Immature natural killer cell (primary cell): ENCODE data around the gene ERI2. TPM values are rescaled to one million over a fixed set of nuclear protein-coding genes. Genes with fewer than 3 reads are reported as not detected.
"Not testable (repeated sequence)": the region's sequence is repeated elsewhere in the genome, so short reads cannot be mapped to it uniquely, and the experiment has no call there.

ENCODE experiments used
- DNase-seq, 3 donors: peaks; one replicate each; pipeline ENCODE4 v3.0.0; 2022; ENCODE audit warnings: mixed read lengths in 1 of 3
- H3K27ac Mint-ChIP-seq, 6 donors: one replicate each; pipeline ENCODE4 v1.8.0; 2020; ENCODE audit warnings: mixed read lengths in 6 of 6, mild to moderate bottlenecking in 5 of 6, inconsistent platforms in 4 of 6, moderate library complexity in 3 of 6
- H3K27me3 Mint-ChIP-seq, 3 donors: one replicate each; pipeline ENCODE4 v1.8.0; 2020 to 2021; ENCODE audit warnings: low read depth in 3 of 3, mild to moderate bottlenecking in 3 of 3, mixed read lengths in 3 of 3, moderate library complexity in 3 of 3, inconsistent platforms in 1 of 3
- H3K36me3 Mint-ChIP-seq, 3 donors: one replicate each; pipeline ENCODE4 v1.8.0; 2020; ENCODE audit warnings: mixed read lengths in 3 of 3, inconsistent platforms in 2 of 3, mild to moderate bottlenecking in 2 of 3
- H3K4me1 Mint-ChIP-seq, 2 donors: one replicate each; pipeline ENCODE4 v1.8.0; 2020; ENCODE audit warnings: inconsistent platforms in 2 of 2, mild to moderate bottlenecking in 2 of 2, mixed read lengths in 2 of 2, moderate library complexity in 1 of 2
- H3K4me3 Mint-ChIP-seq, 5 donors: one replicate each; pipeline ENCODE4 v1.8.0; 2020; ENCODE audit warnings: mild to moderate bottlenecking in 5 of 5, mixed read lengths in 5 of 5, inconsistent platforms in 3 of 5, moderate library complexity in 3 of 5
- H3K9me3 Mint-ChIP-seq, 6 donors: one replicate each; pipeline ENCODE4 v1.8.0; 2020; ENCODE audit warnings: mild to moderate bottlenecking in 6 of 6, mixed read lengths in 6 of 6, inconsistent platforms in 4 of 6, moderate library complexity in 3 of 6
- polyA plus RNA-seq, 3 donors: library from polyadenylated mRNA; unstranded; fragments of 300-500 nt; fragmentation: Illumina TruSeq; gene quantifications; one replicate each; pipeline ENCODE4 v1.2.3, GENCODE V29; 2021

The ERI2 gene
- polyA plus RNA-seq, 3 donors from 2014 or later, result 2.0 to 4.7 (median 4.2) TPM

GRCh38 chr16:20805684-20806167 is 546 bp downstream of the ERI2 start:
- H3K27ac Mint-ChIP-seq, result peak overlapping the region; percentile 88 to 97 (median 94)
- peak overlapping the region; percentile 96 to 100 (median 98) for H3K4me3 Mint-ChIP-seq

GRCh38 chr16:20803561-20804214 is 2.6 kb downstream of the ERI2 start:
- DNase-seq, result no peak
- Mint-ChIP-seq H3K27ac (peak overlapping the region in 1 of 6 donors; percentile 34), H3K36me3 (peaks cover 0 to 6% (median 4%) of the 10 kb centered on the region in 3 donors), H3K4me1 (peaks cover 22 to 33% of the 10 kb centered on the region in 2 donors), H3K9me3 (no peaks in the 10 kb centered on the region), H3K27me3 (peaks cover 0 to 5% (median 1%) of the 10 kb centered on the region in 3 donors), H3K4me3 (no peak overlapping the region)

More at GRCh38 chr16:20805684-20806167, 546 bp downstream of the ERI2 start:
- not testable (repeated sequence) for H3K36me3 Mint-ChIP-seq, H3K9me3 Mint-ChIP-seq, H3K27me3 Mint-ChIP-seq
- peaks cover 24 to 37% of the 10 kb centered on the region in 2 donors for H3K4me1 Mint-ChIP-seq
- DNase-seq, result peak in 1 of 3 donors; percentile 0

- no peak overlapping the region for H3K4me3 Mint-ChIP-seq
- no peak for DNase-seq
- peaks cover 22 to 30% of the 10 kb centered on the region in 2 donors for H3K4me1 Mint-ChIP-seq
- H3K27me3 Mint-ChIP-seq, result peaks cover 0 to 5% (median 1%) of the 10 kb centered on the region in 3 donors
- peak overlapping the region in 1 of 6 donors; percentile 34 for H3K27ac Mint-ChIP-seq
- H3K9me3 Mint-ChIP-seq, result no peaks in the 10 kb centered on the region
- peaks cover 0 to 6% (median 4%) of the 10 kb centered on the region in 3 donors for H3K36me3 Mint-ChIP-seq
Observed at GRCh38 chr16:20803192-20803560, 3.1 kb downstream of the ERI2 start.

GRCh38 chr16:20801278-20801677 is 5.0 kb downstream of the ERI2 start:
- H3K36me3 Mint-ChIP-seq, result peaks cover 3 to 12% (median 7%) of the 10 kb centered on the region in 3 donors
- H3K4me1 Mint-ChIP-seq, result peaks cover 6 to 11% of the 10 kb centered on the region in 2 donors
- no peak overlapping the region for H3K27ac Mint-ChIP-seq
- DNase-seq, result no peak
- H3K9me3 Mint-ChIP-seq, result no peaks in the 10 kb centered on the region
- no peak overlapping the region for H3K4me3 Mint-ChIP-seq
- H3K27me3 Mint-ChIP-seq, result peaks cover 0 to 1% (median 0%) of the 10 kb centered on the region in 3 donors

GRCh38 chr16:20799599-20799998 is 6.7 kb downstream of the ERI2 start:
- Mint-ChIP-seq H3K4me3 (no peak overlapping the region), H3K27ac (no peak overlapping the region), H3K27me3 (no peaks in the 10 kb centered on the region), H3K4me1 (no peaks in the 10 kb centered on the region), H3K9me3 (no peaks in the 10 kb centered on the region), H3K36me3 (peaks cover 3 to 12% (median 7%) of the 10 kb centered on the region in 3 donors)
- peak in 2 of 3 donors; percentile 10 to 13 for DNase-seq

- peaks cover 3 to 12% (median 7%) of the 10 kb centered on the region in 3 donors for H3K36me3 Mint-ChIP-seq
- no peaks in the 10 kb centered on the region for H3K4me1 Mint-ChIP-seq
- H3K27ac Mint-ChIP-seq, result no peak overlapping the region
- H3K9me3 Mint-ChIP-seq, result peaks cover 0 to 2% (median 0%) of the 10 kb centered on the region in 6 donors
- no peak overlapping the region for H3K4me3 Mint-ChIP-seq
- DNase-seq, result no peak
- H3K27me3 Mint-ChIP-seq, result no peaks in the 10 kb centered on the region
Observed at GRCh38 chr16:20798364-20798763, 7.9 kb downstream of the ERI2 start.

GRCh38 chr16:20791923-20792612 is 14.2 kb downstream of the ERI2 start:
- no peak for DNase-seq
- Mint-ChIP-seq H3K27me3 (no peaks in the 10 kb centered on the region), H3K4me3 (no peak overlapping the region), H3K9me3 (peaks cover 0 to 2% (median 0%) of the 10 kb centered on the region in 6 donors), H3K4me1 (no peaks in the 10 kb centered on the region), H3K27ac (no peak overlapping the region), H3K36me3 (peaks cover 0 to 3% (median 0%) of the 10 kb centered on the region in 3 donors)

- Mint-ChIP-seq H3K27me3 (no peaks in the 10 kb centered on the region), H3K36me3 (no peaks in the 10 kb centered on the region), H3K27ac (no peak overlapping the region), H3K9me3 (peaks cover 0 to 2% (median 0%) of the 10 kb centered on the region in 6 donors), H3K4me3 (no peak overlapping the region), H3K4me1 (no peaks in the 10 kb centered on the region)
- no peak for DNase-seq
Observed at GRCh38 chr16:20789130-20789529, 17.1 kb downstream of the ERI2 start.

- Mint-ChIP-seq H3K4me1 (no peaks in the 10 kb centered on the region), H3K4me3 (no peak overlapping the region), H3K27ac (no peak overlapping the region), H3K27me3 (no peaks in the 10 kb centered on the region), H3K36me3 (peaks cover 0 to 8% (median 5%) of the 10 kb centered on the region in 3 donors), H3K9me3 (no peaks in the 10 kb centered on the region)
- no peak for DNase-seq
Observed at GRCh38 chr16:20784204-20784603, 22.1 kb downstream of the ERI2 start.

- Mint-ChIP-seq H3K9me3 (no peaks in the 10 kb centered on the region), H3K4me3 (no peak overlapping the region), H3K27ac (no peak overlapping the region), H3K36me3 (peaks cover 3 to 9% (median 5%) of the 10 kb centered on the region in 3 donors), H3K27me3 (no peaks in the 10 kb centered on the region), H3K4me1 (no peaks in the 10 kb centered on the region)
- DNase-seq, result no peak
Observed at GRCh38 chr16:20782470-20782869, 23.8 kb downstream of the ERI2 start.

- Mint-ChIP-seq H3K36me3 (peaks cover 5 to 11% (median 5%) of the 10 kb centered on the region in 3 donors), H3K4me1 (no peaks in the 10 kb centered on the region), H3K27ac (no peak overlapping the region), H3K9me3 (no peaks in the 10 kb centered on the region), H3K27me3 (no peaks in the 10 kb centered on the region), H3K4me3 (no peak overlapping the region)
- no peak for DNase-seq
Observed at GRCh38 chr16:20781697-20782096, 24.6 kb downstream of the ERI2 start.

- H3K27ac Mint-ChIP-seq, result no peak overlapping the region
- no peaks in the 10 kb centered on the region for H3K27me3 Mint-ChIP-seq
- DNase-seq, result peak in 2 of 3 donors; percentile 9 to 15
- no peak overlapping the region for H3K4me3 Mint-ChIP-seq
- no peaks in the 10 kb centered on the region for H3K9me3 Mint-ChIP-seq
- H3K36me3 Mint-ChIP-seq, result peaks cover 0 to 5% (median 2%) of the 10 kb centered on the region in 3 donors
- H3K4me1 Mint-ChIP-seq, result no peaks in the 10 kb centered on the region
Observed at GRCh38 chr16:20774703-20775362, 31.4 kb downstream of the ERI2 start.

GRCh38 chr16:20773679-20774078 is 32.6 kb downstream of the ERI2 start:
- Mint-ChIP-seq H3K27me3 (no peaks in the 10 kb centered on the region), H3K27ac (peak overlapping the region in 1 of 6 donors; percentile 23), H3K36me3 (peaks cover 0 to 5% (median 2%) of the 10 kb centered on the region in 3 donors)

GRCh38 chr16:20768818-20769217 is 37.5 kb downstream of the ERI2 start:
- Mint-ChIP-seq H3K4me3 (no peak overlapping the region), H3K27me3 (peaks cover 0 to 2% (median 0%) of the 10 kb centered on the region in 3 donors), H3K27ac (no peak overlapping the region), H3K9me3 (no peaks in the 10 kb centered on the region), H3K4me1 (peaks cover 3 to 5% of the 10 kb centered on the region in 2 donors), H3K36me3 (no peaks in the 10 kb centered on the region)
- no peak for DNase-seq

More at GRCh38 chr16:20773679-20774078, 32.6 kb downstream of the ERI2 start:
- DNase-seq, result no peak
- Mint-ChIP-seq H3K4me1 (no peaks in the 10 kb centered on the region), H3K4me3 (no peak overlapping the region), H3K9me3 (no peaks in the 10 kb centered on the region)
